K562 (cell line): ENCODE data around the gene CDCA7. TPM values are rescaled to one million over a fixed set of nuclear protein-coding genes. Genes with fewer than 3 reads are reported as not detected.

ENCODE experiments used
- ASH1L ChIP-seq: fragments of 450-650 bp; IDR thresholded peaks from 2 replicates; pipeline ENCODE4 v1.6.1; 2018; ENCODE audit warnings: borderline replicate concordance, mild to moderate bottlenecking, low read depth; ENCODE audit not compliant: partially characterized antibody
- ATF4 ChIP-seq: fragments of 450-650 bp; formaldehyde crosslinking; IDR thresholded peaks from 2 replicates; pipeline ENCODE4 v1.4.0; 2022; ENCODE audit warnings: mild to moderate bottlenecking, moderate library complexity
- BACH1 ChIP-seq: fragments of 200-800 bp; sonication (Bioruptor generic); IDR thresholded peaks from 2 replicates; pipeline ENCODE4 v1.6.1; 2016; ENCODE audit warnings: missing genetic modification characterization, missing compliant biosample characterization
- CAMTA2 ChIP-seq: fragments of 250-450 bp; sonication (Bioruptor Pico); conservative IDR thresholded peaks from 2 replicates; pipeline ENCODE4 v1.5.1; 2022
- CBX3 ChIP-seq, 2 experiments: IDR thresholded peaks; 1 replicate in 1 of 2; 2 replicates in 1 of 2; pipeline ENCODE4 v1.6.1; 2012; ENCODE audit warnings: inconsistent platforms in 2 of 2, low read length in 2 of 2, borderline replicate concordance in 1 of 2, control low read depth in 1 of 2
- CREBBP ChIP-seq: IDR thresholded peaks from one replicate; pipeline ENCODE4 v1.6.1; 2012; ENCODE audit warnings: low read depth, mild to moderate bottlenecking, control low read depth, inconsistent platforms, low read length
- CREM ChIP-seq: IDR thresholded peaks from 2 replicates; pipeline ENCODE4 v1.6.1; 2014; ENCODE audit warnings: antibody characterized with exemption, low read depth
- EP300 ChIP-seq: IDR thresholded peaks from 2 replicates; pipeline ENCODE4 v1.6.1; 2012; ENCODE audit warnings: low read length, improper control_type of control experiment
- ETS1 ChIP-seq: conservative IDR thresholded peaks from 2 replicates; pipeline ENCODE4 v1.6.1; 2011; ENCODE audit warnings: low read depth, mild to moderate bottlenecking, low read length; ENCODE audit not compliant: control insufficient read depth
- HCFC1 ChIP-seq: IDR thresholded peaks from 2 replicates; pipeline ENCODE4 v1.6.1; 2012; ENCODE audit warnings: low read depth, low read length, improper control_type of control experiment
- HDAC8 ChIP-seq: fragments of 450-650 bp; IDR thresholded peaks from 2 replicates; pipeline ENCODE4 v1.6.1; 2016; ENCODE audit warnings: mild to moderate bottlenecking, missing genetic modification characterization, moderate library complexity, missing compliant biosample characterization
- HOXB6 ChIP-seq: fragments of 250-450 bp; sonication (Bioruptor Pico); IDR thresholded peaks from 2 replicates; pipeline ENCODE4 v1.5.1; 2022; ENCODE audit warnings: mild to moderate bottlenecking, borderline replicate concordance
- LCOR ChIP-seq: sonication (generic); formaldehyde crosslinking; IDR thresholded peaks from 2 replicates; pipeline ENCODE4 v1.8.0; 2022; ENCODE audit warnings: mild to moderate bottlenecking, missing genetic modification reagents
- MTF1 ChIP-seq: fragments of 250-450 bp; sonication (Bioruptor Pico); IDR thresholded peaks from 2 replicates; pipeline ENCODE4 v1.9.0; 2021; ENCODE audit warnings: moderate library complexity, mild to moderate bottlenecking, inconsistent platforms, borderline replicate concordance
- PHB ChIP-seq: fragments of 250-450 bp; sonication (Bioruptor Pico); IDR thresholded peaks from 2 replicates; pipeline ENCODE4 v1.5.0; 2021
- ZBTB40 ChIP-seq, 2 experiments: fragments of 450-650 bp in 1 of 2; sonication (generic) in 1 of 2; formaldehyde crosslinking in 1 of 2; IDR thresholded peaks; 2 replicates each; pipeline versions ENCODE4 v1.7.1 to v1.9.0; 2016 to 2022; ENCODE audit warnings: inconsistent platforms in 1 of 2, mild to moderate bottlenecking in 1 of 2, missing genetic modification reagents in 1 of 2
- ZC3H4 ChIP-seq: sonication (generic); formaldehyde crosslinking; IDR thresholded peaks from 2 replicates; pipeline ENCODE4 v1.9.0; 2021; ENCODE audit warnings: missing genetic modification reagents, borderline replicate concordance
- ZKSCAN3 ChIP-seq: fragments of 250-450 bp; sonication (Bioruptor Pico); IDR thresholded peaks from 2 replicates; pipeline ENCODE4 v1.4.0; 2020
- polyA plus RNA-seq, 8 experiments: library from polyadenylated mRNA; depleted of rRNA in 4 of 8; stranded (reverse) in 5 of 8; unstranded in 3 of 8; fragments of >200 nt; fragmentation: Nextera tagmentation in 2 of 8; fragmentation: Illumina TruSeq in 1 of 8; extraction: Ambion mirVana in 2 of 8; extraction: Trizol in 1 of 8; gene quantifications; 2 replicates each; pipeline versions ENCODE4 v1.2.1 to v1.2.3, GENCODE V29; 2011 to 2014; ENCODE audit warnings: inconsistent platforms in 1 of 8, missing spikeins in 1 of 8
- total RNA-seq, 7 experiments: library from RNA; depleted of rRNA in 6 of 7; stranded (reverse); fragments of >200 nt in 6 of 7; fragmentation: Illumina TruSeq in 2 of 7; extraction: Trizol in 2 of 7; gene quantifications; 2 replicates each; pipeline versions ENCODE4 v1.2.1 to v1.2.3, GENCODE V29; 2011 to 2021; ENCODE audit warnings: low replicate concordance in 1 of 7

Gene CDCA7
- total and polyA plus RNA-seq, 9 of the 15 experiments (the other 6 are each of a cell fraction or from before 2014, with no cell fraction given) = 28.5 to 122 (median 51.0) TPM

GRCh38 chr2:173354582-173355131 is at the start of gene CDCA7 (continued):
- TF ChIP-seq BACH1 (tag) (no peak), EP300 (0 out of 2 replicates have a peak, but pooled peaks have one; percentile 38), ZKSCAN3 (CRISPR knock-in tag) (no peak), ZBTB40 (IDR thresholded peaks at IDR 0.05) (peak; percentile 73), ZBTB40 (CRISPR knock-in tag; IDR thresholded peaks at IDR 0.05) (no peak), CAMTA2 (CRISPR knock-in tag) (no peak), CBX3 (IDR thresholded peaks at IDR 0.05; ENCODE audit: borderline replicate concordance in 1 of 2, low read length in 2 of 2) (no peak), ATF4 (CRISPR knock-in tag) (no peak), LCOR (CRISPR knock-in tag) (peak; percentile 96), ASH1L (peak; percentile 89), PHB (CRISPR knock-in tag) (peak; percentile 83; the same call in 1 of the 2 replicates), CREBBP (no peak), HOXB6 (CRISPR knock-in tag) (no peak), HCFC1 (peak; percentile 54), ZC3H4 (CRISPR knock-in tag) (no peak), MTF1 (CRISPR knock-in tag) (no peak), HDAC8 (tag) (0 out of 2 replicates have a peak, but pooled peaks have one; percentile 24), CREM (peak; percentile 4; the same call in 1 of the 2 replicates), ETS1 (no peak)
